Tibial nerve (tissue), 4 donors: Measurements from ENCODE around the gene HK3. TPM values are rescaled to one million over a fixed set of nuclear protein-coding genes. Genes with fewer than 3 reads are reported as not detected.

Source experiments
- DNase-seq, 2 donors: peaks; one replicate each; pipeline ENCODE4 v3.0.0-alpha.2; 2019; ENCODE audit warnings: low spot score in 2 of 2
- H3K27ac ChIP-seq, 4 donors: fragments of 200-600 bp; sonication (generic) in 3 of 4; one replicate each; pipeline ENCODE4 v1.5.1; 2017 to 2019; ENCODE audit warnings: mild to moderate bottlenecking in 1 of 4
- H3K27me3 ChIP-seq, 2 donors: fragments of 200-600 bp; sonication (generic) in 1 of 2; one replicate each; pipeline versions ENCODE4 v1.5.1 to v1.6.0; 2017 to 2019
- H3K36me3 ChIP-seq, 3 donors: fragments of 200-600 bp; sonication (generic); one replicate each; pipeline ENCODE4 v1.5.1; 2018 to 2019
- H3K4me1 ChIP-seq, 4 donors: fragments of 200-600 bp; sonication (generic) in 3 of 4; one replicate each; pipeline ENCODE4 v1.5.1; 2017 to 2019
- H3K4me3 ChIP-seq, 4 donors: fragments of 200-600 bp; sonication (generic) in 3 of 4; one replicate each; pipeline ENCODE4 v1.5.1; 2017 to 2019; ENCODE audit warnings: mild to moderate bottlenecking in 1 of 4, moderate library complexity in 1 of 4
- H3K9me3 ChIP-seq, 4 donors: fragments of 200-600 bp; sonication (generic) in 3 of 4; one replicate each; pipeline ENCODE4 v1.5.1; 2017 to 2019
- CTCF ChIP-seq, 5 experiments: fragments of 200-600 bp in 3 of 5; fragments of 450-650 bp in 2 of 5; sonication (generic) in 3 of 5; IDR thresholded peaks; one replicate each; pipeline ENCODE4 v1.5.1; 2016 to 2019; ENCODE audit warnings: antibody characterized with exemption in 5 of 5, mild to moderate bottlenecking in 3 of 5, moderate library complexity in 2 of 5
- EP300 ChIP-seq, 2 donors: sonication (generic); formaldehyde crosslinking; IDR thresholded peaks; one replicate each; pipeline ENCODE4 v1.6.1; 2017; ENCODE audit warnings: antibody characterized with exemption in 2 of 2, mild to moderate bottlenecking in 1 of 2
- POLR2A ChIP-seq, 2 donors: fragments of 450-650 bp; IDR thresholded peaks; one replicate each; pipeline ENCODE4 v1.6.1; 2017; ENCODE audit warnings: antibody characterized with exemption in 2 of 2, mild to moderate bottlenecking in 2 of 2, moderate library complexity in 2 of 2
- WGBS, 2 donors: methylation state at CpG; one replicate each; pipeline ENCODE4 v1.1.5; 2018; 5-methylcytosine and 5-hydroxymethylcytosine counted together
- total RNA-seq, 4 donors: library from RNA; depleted of rRNA; stranded (reverse); fragments of >200 nt; gene quantifications; one replicate each; pipeline ENCODE4 v1.1.0, GENCODE V29; 2016

HK3 gene
- total RNA-seq, 4 donors from 2014 or later: 6.7 to 24.0 (median 15.0) TPM

GRCh38 chr5:176836811-176837706 is 62.1 kb downstream of the HK3 start:
- Histone ChIP-seq H3K4me1 (no peaks in the 10 kb centered on the region), H3K36me3 (no peaks in the 10 kb centered on the region), H3K9me3 (no peaks in the 10 kb centered on the region), H3K4me3 (no peak overlapping the region), H3K27me3 (peaks cover 0 to 21% of the 10 kb centered on the region in 2 donors), H3K27ac (no peak overlapping the region)
- WGBS, 2 donors: 60 to 61% methylated on average over 15 of the region's 15 CpGs
- DNase-seq: no peak
- TF ChIP-seq EP300 (IDR thresholded peaks at IDR 0.05): no peak
- TF ChIP-seq CTCF (IDR thresholded peaks at IDR 0.05): no peak
- no peak for TF ChIP-seq POLR2A (IDR thresholded peaks at IDR 0.05)

GRCh38 chr5:176835918-176836317 is 63.2 kb downstream of the HK3 start:
- TF ChIP-seq EP300 (IDR thresholded peaks at IDR 0.05) (no peak), POLR2A (IDR thresholded peaks at IDR 0.05) (no peak), CTCF (IDR thresholded peaks at IDR 0.05) (no peak)
- no peak overlapping the region for H3K4me3 ChIP-seq
- H3K27ac ChIP-seq: no peak overlapping the region
- H3K36me3 ChIP-seq: no peaks in the 10 kb centered on the region
- H3K27me3 ChIP-seq: peaks cover 0 to 14% of the 10 kb centered on the region in 2 donors
- DNase-seq: no peak
- H3K4me1 ChIP-seq: no peaks in the 10 kb centered on the region
- 63 to 64% methylated on average over 3 of the region's 3 CpGs for WGBS, 2 donors
- H3K9me3 ChIP-seq: no peaks in the 10 kb centered on the region

- 92 to 94% methylated on average over 4 of the region's 4 CpGs for WGBS, 2 donors
- H3K9me3 ChIP-seq: no peaks in the 10 kb centered on the region
- no peaks in the 10 kb centered on the region for H3K36me3 ChIP-seq
- no peak for DNase-seq
- peaks cover 0 to 10% of the 10 kb centered on the region in 2 donors for H3K27me3 ChIP-seq
- H3K4me3 ChIP-seq: no peak overlapping the region
- H3K4me1 ChIP-seq: no peaks in the 10 kb centered on the region
- no peak for TF ChIP-seq POLR2A (IDR thresholded peaks at IDR 0.05)
- no peak for TF ChIP-seq EP300 (IDR thresholded peaks at IDR 0.05)
- no peak for TF ChIP-seq CTCF (IDR thresholded peaks at IDR 0.05)
- no peak overlapping the region for H3K27ac ChIP-seq
These were observed 65.9 kb downstream of the HK3 start for GRCh38 chr5:176833286-176833685.

GRCh38 chr5:176832162-176832561 is 67.0 kb downstream of the HK3 start:
- H3K9me3 ChIP-seq: no peaks in the 10 kb centered on the region
- no peak overlapping the region for H3K27ac ChIP-seq
- WGBS, 2 donors: 77 to 83% methylated on average over 4 to 6 of the region's 6 CpGs
- TF ChIP-seq POLR2A (IDR thresholded peaks at IDR 0.05) (no peak), EP300 (IDR thresholded peaks at IDR 0.05) (no peak), CTCF (IDR thresholded peaks at IDR 0.05) (no peak)
- H3K27me3 ChIP-seq: peaks cover 0 to 10% of the 10 kb centered on the region in 2 donors
- no peaks in the 10 kb centered on the region for H3K36me3 ChIP-seq
- H3K4me1 ChIP-seq: no peaks in the 10 kb centered on the region
- DNase-seq: no peak
- no peak overlapping the region for H3K4me3 ChIP-seq

- Histone ChIP-seq H3K27ac (no peak overlapping the region), H3K27me3 (peaks cover 0 to 10% of the 10 kb centered on the region in 2 donors), H3K9me3 (no peaks in the 10 kb centered on the region), H3K4me1 (no peaks in the 10 kb centered on the region), H3K36me3 (no peaks in the 10 kb centered on the region), H3K4me3 (no peak overlapping the region)
- TF ChIP-seq CTCF (IDR thresholded peaks at IDR 0.05) (no peak), EP300 (IDR thresholded peaks at IDR 0.05) (no peak), POLR2A (IDR thresholded peaks at IDR 0.05) (no peak)
- no peak for DNase-seq
- WGBS, 2 donors: 32 to 53% methylated on average over 8 of the region's 8 CpGs
These were observed 67.7 kb downstream of the HK3 start for GRCh38 chr5:176831425-176831824.
